GM19238 (cell line): Measurements from ENCODE around the gene ZNF639.
"Not testable (repeated sequence)": the region's sequence is repeated elsewhere in the genome, so short reads cannot be mapped to it uniquely, and the experiment has no call there.

Source experiments
- DNase-seq: peaks from one replicate; pipeline ENCODE4 v3.0.0; 2011; ENCODE audit warnings: low spot score; ENCODE audit not compliant: insufficient read length

The ZNF639 gene

DNA sequence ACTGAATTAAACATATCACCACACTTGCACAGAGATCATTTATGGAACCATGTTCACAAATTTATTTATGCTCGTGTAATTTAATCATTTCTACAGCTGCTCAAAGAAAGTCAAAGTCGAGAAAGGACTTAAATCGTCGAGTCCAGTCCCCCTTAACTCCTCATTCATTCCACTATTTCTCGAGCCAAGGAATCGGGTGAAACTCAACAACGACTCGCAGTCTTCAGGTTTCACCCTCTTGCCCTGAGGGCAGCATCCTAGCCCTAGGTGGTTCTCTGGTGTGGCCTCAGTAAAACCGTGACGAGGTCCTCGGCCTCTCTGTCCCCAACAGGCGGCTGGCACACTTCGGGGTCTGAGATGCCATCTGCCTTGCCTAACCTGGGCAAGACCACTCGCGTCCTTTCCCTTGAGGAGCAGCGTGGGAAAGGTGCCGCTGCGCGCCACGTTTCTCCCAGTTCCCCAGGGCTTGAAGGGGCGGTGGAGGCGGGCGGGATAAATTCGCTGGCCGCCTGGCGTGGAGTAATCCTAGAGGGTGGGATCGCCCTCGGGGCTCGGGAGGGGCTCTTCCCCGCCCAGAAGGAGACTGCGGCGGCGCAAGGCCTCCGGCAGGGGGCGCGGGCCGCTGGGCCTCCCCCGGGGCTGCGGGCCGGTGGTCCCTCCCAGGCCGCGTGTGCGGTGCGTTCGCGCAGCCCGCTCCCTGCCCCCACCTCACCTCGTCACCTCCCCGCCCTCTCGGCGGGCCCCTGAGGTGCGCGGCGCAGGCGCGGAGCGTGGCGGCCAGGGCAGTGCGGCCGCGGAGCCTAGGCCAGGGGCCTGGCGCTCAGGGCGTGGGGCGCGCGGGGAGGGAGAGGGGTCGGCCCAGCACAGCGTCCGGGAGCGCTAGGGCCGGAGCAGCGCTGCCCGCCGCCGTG, at the start of gene ZNF639:
TSS of gene ZNF639 (plus strand) at position 746 of the 911 bp plus-strand sequence. CDS start 5,263 bp downstream, outside the sequence.
- DNase-seq, result peak; percentile 92

DNA sequence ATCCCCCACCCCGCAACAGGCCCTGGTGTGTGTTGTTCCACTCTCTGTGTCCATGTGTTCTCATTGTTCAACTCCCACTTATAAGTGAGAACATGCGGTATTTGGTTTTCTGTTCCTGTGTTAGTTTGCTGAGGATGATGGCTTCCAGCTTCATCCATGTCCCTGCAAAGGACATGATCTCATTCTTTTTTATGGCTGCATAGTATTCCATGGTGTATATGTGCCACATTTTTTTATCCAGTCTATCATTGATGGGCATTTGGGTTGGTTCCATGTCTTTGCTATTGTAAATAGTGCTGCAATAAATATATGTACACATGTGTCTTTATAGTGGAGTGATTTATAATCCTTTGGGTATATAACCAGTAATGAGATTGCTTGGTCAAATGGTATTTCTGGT, 48.4 kb upstream of the ZNF639 start:
- DNase-seq, result not testable (repeated sequence)

GRCh38 chr3:179276001-179276400, 46.8 kb upstream of the ZNF639 start:
- no peak for DNase-seq

DNA sequence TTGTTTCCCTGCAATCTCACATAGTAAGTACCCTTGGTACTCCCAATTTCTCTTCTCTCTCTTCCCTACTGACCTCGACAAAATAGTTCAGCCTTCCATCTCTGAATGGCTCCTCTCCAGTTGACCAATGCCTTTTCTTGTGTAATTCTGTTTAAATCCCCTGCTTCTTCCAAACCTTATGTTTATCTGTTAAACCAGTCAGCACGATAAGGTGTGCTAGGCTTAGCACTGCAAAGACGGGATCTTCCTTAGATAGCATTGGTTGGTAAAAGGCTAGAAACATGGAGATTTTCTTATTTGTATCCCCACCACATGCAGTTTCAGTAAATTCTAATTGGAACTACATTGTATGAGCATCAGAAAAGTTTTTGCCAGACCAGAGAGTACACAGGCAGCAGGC, 46.1 kb upstream of the ZNF639 start:
- DNase-seq, result no peak

- no peak for DNase-seq
Measured at GRCh38 chr3:179278151-179278550, 44.7 kb upstream of the ZNF639 start.

DNA sequence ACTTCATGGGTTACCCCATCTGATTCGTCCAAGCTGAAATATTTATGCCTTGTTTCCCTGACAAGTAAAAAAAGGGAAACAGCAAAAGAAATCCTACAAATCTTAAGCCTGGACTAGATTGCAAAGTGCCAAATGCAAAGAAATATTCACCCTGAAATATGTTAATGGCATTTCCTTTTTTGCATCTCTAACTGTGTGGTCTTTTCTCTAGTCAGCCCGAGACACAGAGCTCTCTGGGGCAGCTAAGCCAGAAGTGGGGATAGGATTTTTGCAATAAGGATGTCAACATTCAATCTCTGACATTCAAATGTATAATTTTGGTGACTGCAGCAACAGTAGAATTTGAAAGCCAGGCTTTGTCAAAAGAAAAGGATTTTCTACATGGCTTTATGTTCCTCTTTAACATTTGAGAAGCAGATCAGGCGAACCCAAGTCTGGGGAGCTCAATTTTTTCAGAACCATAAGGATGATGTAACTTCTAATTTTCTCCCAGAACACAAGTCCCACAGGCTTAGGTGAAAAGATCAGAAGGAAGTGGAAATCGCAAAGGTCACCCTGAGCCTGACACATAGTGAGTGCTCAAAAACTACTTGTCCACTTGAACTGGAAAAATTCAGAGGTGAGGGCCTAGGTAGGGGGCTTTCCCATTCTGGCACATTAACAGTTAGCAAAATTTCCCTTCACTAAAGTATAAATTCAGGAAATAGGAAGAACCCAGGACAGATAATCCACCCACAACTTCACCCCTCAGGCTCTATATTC, 43.7 kb upstream of the ZNF639 start:
- no peak for DNase-seq

DNA sequence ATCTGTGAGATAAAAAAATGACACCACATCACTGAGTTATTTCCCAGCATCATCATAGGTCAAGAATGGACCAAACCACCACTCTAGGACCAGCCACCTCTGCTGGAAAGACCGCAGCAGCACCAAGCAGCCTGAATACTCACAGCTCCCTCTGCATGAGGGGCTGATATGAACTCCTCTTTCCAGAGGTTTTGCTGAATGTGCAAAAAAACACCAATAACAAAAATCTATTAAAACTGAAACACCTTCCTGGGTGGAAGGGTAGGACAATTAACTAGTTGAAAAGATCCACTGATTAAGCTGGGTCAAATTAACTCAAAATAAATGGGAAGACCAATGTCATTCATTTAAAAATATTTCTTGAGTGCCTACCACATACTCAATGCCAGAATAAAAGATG, 43.0 kb upstream of the ZNF639 start:
- no peak for DNase-seq

DNA sequence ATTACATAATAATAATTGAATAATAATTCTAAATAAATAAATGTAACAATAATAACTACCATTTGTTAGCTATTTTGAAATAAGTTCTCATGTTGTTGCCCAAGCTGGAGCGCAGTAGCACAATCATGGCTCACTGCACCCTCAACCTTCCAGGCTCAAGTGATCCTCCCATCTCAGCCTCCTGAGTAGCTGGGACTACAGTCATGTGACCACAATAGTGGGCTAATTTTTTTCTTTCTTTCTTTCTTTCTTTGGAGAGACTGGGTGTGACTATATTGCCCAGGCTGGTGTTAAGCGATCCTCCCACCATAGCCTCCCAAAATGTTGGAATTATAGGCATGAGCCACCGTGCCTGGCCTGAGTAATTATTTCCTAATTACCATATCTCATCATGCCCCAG, 41.0 kb upstream of the ZNF639 start:
- DNase-seq, result no peak

DNA sequence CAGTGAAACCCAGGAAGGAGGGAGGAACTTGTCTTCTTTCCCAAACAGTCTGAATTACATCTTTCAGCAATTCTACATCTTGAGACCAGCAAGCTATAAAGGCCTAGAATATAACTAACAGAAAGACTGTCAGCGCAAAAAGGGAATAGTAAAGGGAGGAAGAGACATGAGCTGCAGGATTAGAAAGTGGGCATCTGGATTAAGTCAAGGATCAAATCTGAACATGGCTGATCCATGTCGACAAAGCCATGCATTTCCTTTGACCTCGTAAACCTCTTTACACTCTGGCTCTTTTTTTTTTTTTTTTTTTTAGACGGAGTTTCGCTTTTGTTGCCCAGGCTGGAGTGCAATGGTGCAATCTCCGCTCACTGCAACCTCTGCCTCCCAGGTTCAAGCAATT, 36.5 kb upstream of the ZNF639 start:
- no peak for DNase-seq

DNA sequence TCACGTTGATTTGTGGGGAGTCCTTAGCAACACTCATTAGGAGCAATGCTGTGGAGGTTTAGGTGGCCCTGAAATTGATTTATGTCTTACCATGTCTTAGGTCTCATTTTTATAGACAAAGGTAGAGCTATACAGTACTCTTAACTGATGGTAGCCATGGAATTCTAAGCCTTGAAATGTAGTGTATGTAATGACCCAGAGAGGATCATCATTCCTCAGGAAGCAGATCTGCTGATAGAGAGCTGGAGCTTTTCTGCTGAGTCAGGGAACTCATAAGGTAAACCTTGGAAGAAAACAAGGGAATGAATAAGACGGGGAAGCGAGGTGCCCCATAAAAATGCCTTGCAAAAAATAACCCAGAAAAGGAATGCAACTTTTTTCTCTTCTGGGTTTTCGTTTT, 34.0 kb upstream of the ZNF639 start:
- DNase-seq, result no peak

DNA sequence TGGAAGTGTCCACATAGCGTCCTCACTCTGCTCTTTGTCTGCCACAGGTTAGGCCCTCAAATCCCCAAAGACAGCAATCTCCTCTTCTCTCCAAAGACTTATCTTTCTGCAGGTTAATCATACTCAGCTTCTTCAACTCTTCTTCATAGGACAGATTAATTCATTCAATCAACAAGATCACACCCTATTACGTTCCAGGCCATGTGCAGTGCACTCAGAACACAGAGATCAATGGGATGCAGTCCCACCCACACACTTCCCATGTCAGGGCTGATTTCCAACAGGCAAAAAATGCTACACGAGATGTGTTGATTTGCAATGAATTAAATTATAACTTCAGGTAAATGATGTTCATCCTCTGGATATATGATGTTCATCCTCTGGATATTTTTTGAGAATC, 33.5 kb upstream of the ZNF639 start:
- no peak for DNase-seq

- no peak for DNase-seq
Measured at GRCh38 chr3:179292450-179292849, 30.4 kb upstream of the ZNF639 start.

- no peak for DNase-seq
Measured at GRCh38 chr3:179297971-179298725, 24.7 kb upstream of the ZNF639 start.

GRCh38 chr3:179299316-179299715, 23.5 kb upstream of the ZNF639 start:
- DNase-seq, result no peak

DNA sequence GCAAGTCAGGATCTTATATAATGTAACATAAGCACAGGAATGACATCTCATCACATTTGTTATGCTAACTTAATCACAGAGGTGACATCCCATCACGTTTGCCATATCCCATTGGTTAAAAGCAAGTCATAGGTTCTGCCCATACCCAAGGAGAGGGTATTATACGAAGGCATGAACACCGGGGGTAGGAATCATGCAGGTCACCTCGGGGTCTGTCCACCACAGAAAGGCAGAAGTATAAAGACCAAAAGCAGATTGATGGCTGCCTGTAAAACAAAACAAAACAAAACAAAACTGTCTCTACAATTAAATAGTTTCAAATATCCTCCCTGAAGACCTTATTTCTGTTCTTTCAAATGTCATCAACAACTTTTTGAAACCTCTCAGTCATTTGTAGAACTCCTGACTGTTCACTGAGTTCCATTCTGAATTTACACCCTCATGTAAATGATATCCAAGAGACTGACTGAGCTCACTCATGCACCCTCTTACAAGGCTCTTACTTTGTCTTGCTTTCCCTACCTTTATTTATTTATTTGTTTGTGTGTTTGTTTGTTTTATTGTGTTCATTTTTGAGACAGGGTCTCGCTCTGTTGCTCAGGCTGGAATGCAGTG, 22.7 kb upstream of the ZNF639 start:
- DNase-seq, result no peak

GRCh38 chr3:179301645-179302044, 21.2 kb upstream of the ZNF639 start:
- DNase-seq, result no peak

DNA sequence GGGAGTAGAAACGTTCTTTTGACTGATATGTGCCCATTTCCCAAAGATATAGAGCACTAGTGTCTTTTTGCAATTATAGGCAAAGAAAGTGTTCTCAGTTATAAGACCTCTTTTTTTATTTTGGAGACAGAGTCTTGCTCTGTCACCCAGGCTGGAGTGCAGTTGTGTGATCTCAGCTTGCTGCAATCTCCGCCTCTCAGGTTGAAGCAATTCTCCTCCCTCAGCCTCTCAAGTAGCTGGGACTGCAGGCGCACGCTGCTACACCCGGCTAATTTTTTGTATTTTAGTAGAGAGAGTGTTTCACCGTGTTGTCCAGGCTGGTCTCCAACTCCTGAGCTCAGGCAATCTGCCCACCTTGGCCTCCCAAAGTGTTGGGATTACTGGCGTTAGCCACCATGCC, 20.7 kb upstream of the ZNF639 start:
- no peak for DNase-seq

DNA sequence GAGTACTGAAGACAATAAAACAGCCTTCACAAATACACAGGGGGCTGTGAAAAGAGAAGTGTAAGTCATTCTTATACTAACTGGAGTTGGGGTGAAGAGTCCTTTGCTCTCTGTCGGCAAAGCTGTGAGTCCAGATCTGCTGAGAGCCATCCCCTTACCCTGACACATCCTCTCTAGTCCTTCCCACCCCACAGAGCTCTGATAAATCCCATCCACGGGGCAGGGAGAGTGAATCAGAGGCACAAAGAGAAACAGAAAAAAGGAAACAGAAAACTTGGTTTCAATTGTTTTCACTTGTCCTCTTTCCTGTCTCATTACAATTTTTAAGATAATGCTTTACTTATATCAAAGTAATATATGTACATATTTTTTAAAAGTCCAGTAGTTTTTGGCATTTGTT, 18.2 kb upstream of the ZNF639 start:
- no peak for DNase-seq

GRCh38 chr3:179307362-179307761, 15.5 kb upstream of the ZNF639 start:
- not testable (repeated sequence) for DNase-seq

DNA sequence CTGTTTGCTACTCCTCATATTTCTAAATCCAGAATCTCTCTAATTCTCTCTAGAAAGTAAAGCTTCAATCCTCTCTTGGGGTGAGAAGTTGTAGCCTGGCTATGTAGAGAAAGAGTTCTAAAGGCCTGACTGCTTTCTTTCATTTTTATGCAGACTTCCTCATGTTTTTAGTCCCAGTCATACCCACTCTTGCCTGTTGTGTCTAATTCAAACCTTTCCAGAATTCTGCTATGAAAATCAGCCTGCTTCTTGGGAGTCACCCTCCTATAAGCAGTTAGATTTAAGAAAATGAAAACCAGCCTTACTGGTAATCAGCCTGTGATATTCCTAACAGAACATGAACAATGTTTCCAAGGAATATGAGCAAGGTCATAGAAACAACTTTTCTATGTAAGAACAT, 14.8 kb upstream of the ZNF639 start:
- DNase-seq, result no peak
